HepG2 (cell line): ENCODE results near the gene IQSEC1. TPM values are rescaled to one million over a fixed set of nuclear protein-coding genes. Genes with fewer than 3 reads are reported as not detected.

ENCODE experiments used
- ATAC-seq: fragments of 200-7000 bp; cut with Tn5 transposase; 3 replicates; pipeline ENCODE4 v1.9.1; 2020; ENCODE audit warnings: mild to moderate bottlenecking, moderate library complexity
- BruUV-seq: library from RNA; stranded (reverse); fragments of 400-500 nt; replicated peaks from 2 replicates; lab custom pipeline; 2021; lab: Mats Ljungman, UMichigan
- CTCF ChIA-PET: fragments of 300-600 bp; formaldehyde crosslinking; extraction: SDS; loops from one replicate; lab custom pipeline; 2021; ENCODE audit warnings: low total read pairs, inconsistent platforms, low intra/inter-chr PET ratio; lab: Yijun Ruan, JAX
- POLR2A ChIA-PET: fragments of 350-600 bp; sonication (Branson Sonifier 250); formaldehyde crosslinking; loops from one replicate; lab custom pipeline; 2020; ENCODE audit warnings: antibody characterized with exemption, inconsistent platforms; lab: Yijun Ruan, JAX
- DNase-seq: peaks from one replicate; pipeline ENCODE4 v3.0.0-alpha.2; 2015; ENCODE audit warnings: low spot score
- FAIRE-seq: peaks from 3 replicates; lab custom pipeline; 2011; peaks lifted over from hg19 to GRCh38; lab: Jason Lieb, UNC
- H2AFZ ChIP-seq: one replicate; pipeline ENCODE4 v1.6.1; 2011; ENCODE audit warnings: low read length, inconsistent platforms
- H3K27ac ChIP-seq: fragments of 300-600 bp; 3 replicates; pipeline ENCODE4 v1.8.0; 2011; ENCODE audit warnings: mixed run types, mild to moderate bottlenecking, mixed read lengths, low read length, inconsistent platforms; ENCODE audit not compliant: insufficient read depth; ENCODE audit errors: extremely low read length
- H3K27me3 ChIP-seq, 2 experiments: fragments of 200-600 bp in 1 of 2; 2 replicates in 1 of 2; 3 replicates in 1 of 2; pipeline versions ENCODE4 v1.6.0 to v1.8.0; 2011; ENCODE audit warnings: low read length in 2 of 2, mild to moderate bottlenecking in 2 of 2, moderate library complexity in 2 of 2, inconsistent platforms in 1 of 2; ENCODE audit not compliant: insufficient read depth in 2 of 2, control insufficient read depth in 1 of 2
- H3K36me3 ChIP-seq, 2 experiments: fragments of 200-600 bp in 1 of 2; replicated peaks in 1 of 2; 2 replicates in 1 of 2; 3 replicates in 1 of 2; pipeline versions ENCODE4 v1.5.1 to v1.8.0; 2011; ENCODE audit warnings: low read length in 2 of 2, inconsistent platforms in 1 of 2; ENCODE audit not compliant: insufficient read depth in 2 of 2, control insufficient read depth in 1 of 2
- H3K4me1 ChIP-seq: 2 replicates; pipeline ENCODE4 v1.5.1; 2012; ENCODE audit warnings: low read length, inconsistent platforms; ENCODE audit not compliant: insufficient read depth
- H3K4me2 ChIP-seq: 2 replicates; pipeline ENCODE4 v1.6.0; 2011; ENCODE audit warnings: low read depth, low read length, inconsistent platforms
- H3K4me3 ChIP-seq, 3 experiments: fragments of 200-600 bp in 1 of 3; sonication (generic), shearing (Covaris generic) in 1 of 3; replicated peaks in 1 of 3; 2 replicates each; pipeline ENCODE4 v1.5.1; 2011 to 2016; ENCODE audit warnings: low read length in 3 of 3, inconsistent platforms in 2 of 3, low read depth in 2 of 3, mild to moderate bottlenecking in 2 of 3, control low read depth in 1 of 3, mixed read lengths in 1 of 3; ENCODE audit not compliant: insufficient read depth in 1 of 3
- H3K79me2 ChIP-seq: one replicate; pipeline ENCODE4 v1.6.1; 2011; ENCODE audit warnings: low read length, inconsistent platforms; ENCODE audit not compliant: insufficient read depth
- H3K9ac ChIP-seq: 2 replicates; pipeline ENCODE4 v1.6.0; 2011; ENCODE audit warnings: mild to moderate bottlenecking, low read depth, low read length, inconsistent platforms; ENCODE audit not compliant: insufficient read depth
- H3K9me3 ChIP-seq: 2 replicates; pipeline ENCODE4 v1.5.1; 2012; ENCODE audit warnings: mild to moderate bottlenecking, low read length
- H4K20me1 ChIP-seq: 2 replicates; pipeline ENCODE4 v1.6.0; 2011; ENCODE audit warnings: inconsistent platforms, mild to moderate bottlenecking, low read length, moderate library complexity; ENCODE audit not compliant: insufficient read depth
- AGO2 ChIP-seq: fragments of 200-400 bp; formaldehyde crosslinking; optimal IDR thresholded peaks from 2 replicates; pipeline ENCODE3; 2017; ENCODE audit warnings: mild to moderate bottlenecking, low read depth, low read length, moderate library complexity
- BRF2 ChIP-seq: sonication (generic); formaldehyde crosslinking; IDR thresholded peaks from 2 replicates; pipeline ENCODE4 v1.8.1; 2022; ENCODE audit warnings: mild to moderate bottlenecking, missing genetic modification reagents
- MAFK ChIP-seq, 2 experiments: IDR thresholded peaks in 1 of 2; conservative IDR thresholded peaks in 1 of 2; 2 replicates each; pipeline ENCODE4 v1.6.1; 2011; ENCODE audit warnings: improper control_type of control experiment in 2 of 2, low read length in 2 of 2
- MNT ChIP-seq: fragments of 450-650 bp; IDR thresholded peaks from 2 replicates; pipeline ENCODE4 v1.6.1; 2016
- MTA3 ChIP-seq: sonication (generic); formaldehyde crosslinking; IDR thresholded peaks from 2 replicates; pipeline ENCODE4 v1.4.0; 2020; ENCODE audit warnings: missing genetic modification reagents
- MTF1 ChIP-seq: sonication (generic); formaldehyde crosslinking; IDR thresholded peaks from 2 replicates; pipeline ENCODE4 v1.5.0; 2020; ENCODE audit warnings: missing genetic modification reagents
- PCBP2 ChIP-seq: fragments of 200-400 bp; formaldehyde crosslinking; optimal IDR thresholded peaks from 2 replicates; pipeline ENCODE3; 2018; ENCODE audit warnings: low read length, low read depth; ENCODE audit not compliant: poor library complexity, severe bottlenecking
- RBFOX2 ChIP-seq: fragments of 200-400 bp; formaldehyde crosslinking; IDR thresholded peaks from 2 replicates; pipeline ENCODE4 v1.6.1; 2017; ENCODE audit warnings: low read depth, mild to moderate bottlenecking, low read length
- ZNF138 ChIP-seq: sonication (generic); formaldehyde crosslinking; IDR thresholded peaks from 2 replicates; pipeline ENCODE4 v1.5.0; 2020; ENCODE audit warnings: mild to moderate bottlenecking, low read depth, missing genetic modification reagents
- WGBS: methylation state at CpG from one replicate; pipeline ENCODE4 v1.1.6; 2017; ENCODE audit warnings: low lambda C conversion rate; 5-methylcytosine and 5-hydroxymethylcytosine counted together
- in situ Hi-C: cut with HindIII; loops from 2 replicates; pipeline ENCODE4 v1.10.0; 2017; ENCODE audit warnings: low pct_unique_long_range_greater_than_20kb; ENCODE audit not compliant: extremely low pct_ligation_motif_present
- intact Hi-C: fragments of 100-400 bp; cut with micrococcal nuclease; formaldehyde crosslinking; loops from one replicate; pipeline ENCODE4 v1.10.0; 2022; ENCODE audit not compliant: unreplicated experiment
- polyA plus RNA-seq, 8 experiments: library from polyadenylated mRNA; depleted of rRNA in 3 of 8; stranded (reverse) in 7 of 8; unstranded in 1 of 8; fragments of >200 nt; fragmentation: Illumina TruSeq in 4 of 8; extraction: Trizol in 4 of 8; gene quantifications; 2 replicates each; pipeline versions ENCODE4 v1.2.1 to v1.2.3, GENCODE V29; 2011 to 2016; ENCODE audit warnings: low read depth in 4 of 8, missing spikeins in 1 of 8, mixed read lengths in 1 of 8; ENCODE audit not compliant: insufficient read depth in 1 of 8
- total RNA-seq, 5 experiments: library from RNA; depleted of rRNA; stranded (reverse); fragments of >200 nt; fragmentation: Illumina TruSeq; extraction: Trizol; gene quantifications; 2 replicates each; pipeline ENCODE4 v1.2.3, GENCODE V29; 2016; ENCODE audit warnings: low read depth in 1 of 5

The IQSEC1 gene
- total and polyA plus RNA-seq, 2 of the 13 experiments (the other 11 are each of a cell fraction or from before 2014, with no cell fraction given) = 17.4 to 20.2 TPM

- POLR2A ChIA-PET = no interaction called here
- 90% methylated on average over 4 of the region's 6 CpGs for WGBS
- CTCF ChIA-PET = no interaction called here
- Histone ChIP-seq H3K9ac (no peak overlapping the region), H3K9me3 (no peaks in the 10 kb centered on the region), H4K20me1 (peaks cover 34% of the 10 kb centered on the region), H3K36me3 (peaks cover 39 to 68% of the 10 kb centered on the region in 2 experiments; a peak in 4 of 5 replicates), H3K4me1 (no peaks in the 10 kb centered on the region), H3K27me3 (no peaks in the 10 kb centered on the region), H3K79me2 (peaks cover 5% of the 10 kb centered on the region), H2AFZ (no peak overlapping the region), H3K4me3 (no peak overlapping the region), H3K27ac (no peak overlapping the region), H3K4me2 (no peak overlapping the region)
- no TSS peak for BruUV-seq
- ATAC-seq (no peak), DNase-seq (no peak), FAIRE-seq (no peak)
- in situ Hi-C loops = no loop called here
- intact Hi-C loops = no loop called here
- peak; percentile 43 for TF ChIP-seq AGO2
- no peak for TF ChIP-seq PCBP2
Measured at GRCh38 chr3:12940854-12941253, 132.4 kb downstream of the IQSEC1 start.

GRCh38 chr3:12939137-12939536 lies 134.1 kb downstream of the IQSEC1 start:
- TF ChIP-seq MTF1 (CRISPR knock-in tag) = no peak
- TF ChIP-seq ZNF138 = no peak
- no peak for TF ChIP-seq RBFOX2
- TF ChIP-seq BRF2 (CRISPR knock-in tag) = no peak
- no peak for TF ChIP-seq MNT
- no peak for TF ChIP-seq MAFK (conservative IDR thresholded peaks at IDR 0.05 in 1 of 2, IDR thresholded peaks at IDR 0.05 in 1 of 2; ENCODE audit: low read length in 2 of 2)
- TF ChIP-seq MTA3 = no peak
- Histone ChIP-seq H3K9ac (no peak overlapping the region), H3K4me3 (no peak overlapping the region), H3K27ac (no peak overlapping the region), H3K9me3 (no peaks in the 10 kb centered on the region), H3K4me1 (no peaks in the 10 kb centered on the region), H3K4me2 (no peak overlapping the region), H3K36me3 (peaks cover 50 to 85% of the 10 kb centered on the region in 2 experiments; a peak in 4 of 5 replicates), H2AFZ (no peak overlapping the region), H3K27me3 (no peaks in the 10 kb centered on the region), H3K79me2 (peaks cover 3% of the 10 kb centered on the region), H4K20me1 (0 out of 2 replicates have a peak, but pooled peaks cover 19% of the 10 kb centered on the region)
- no TSS peak for BruUV-seq
- ChIA-PET POLR2A (no interaction called here), CTCF (no interaction called here)
- no peak for FAIRE-seq
- DNase-seq = no peak
- no peak for ATAC-seq
- 93% methylated on average over 8 of the region's 10 CpGs for WGBS
- intact Hi-C loops = no loop called here
- in situ Hi-C loops = no loop called here
